ENCODE data around the gene SLC1A3.

SLC1A3 gene

DNA sequence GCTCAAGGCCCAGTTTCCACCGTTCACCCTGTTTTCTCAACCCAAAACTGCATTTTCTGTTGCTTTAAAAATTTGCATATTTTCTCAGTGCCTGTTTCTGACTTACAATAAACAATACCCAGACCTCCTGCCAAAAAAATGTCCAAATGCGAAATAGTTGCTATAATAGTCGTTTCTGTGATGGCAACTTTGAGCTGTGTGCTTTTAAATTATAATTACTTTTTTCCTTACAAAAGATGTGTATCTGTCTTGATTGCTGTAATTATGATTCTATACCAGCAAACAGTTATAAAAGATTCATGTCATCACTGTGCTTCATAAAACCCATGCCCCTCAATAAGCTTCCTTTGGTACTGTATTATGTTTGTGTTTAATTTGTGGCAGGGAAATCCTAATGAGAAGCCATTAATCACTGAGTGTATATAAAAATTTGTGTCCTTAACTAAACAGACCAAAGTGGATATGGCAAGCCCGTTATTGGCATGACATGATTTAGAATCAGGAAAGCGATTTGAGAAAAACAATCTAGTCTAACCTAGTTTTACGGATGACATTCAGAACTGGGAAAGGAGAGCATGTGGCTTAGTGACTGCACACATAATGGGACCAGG is 5.4 kb upstream of the SLC1A3 start:
- DNase-seq: no peak

- no peak for DNase-seq
Observed at GRCh38 chr5:36602704-36603321, 3.6 kb upstream of the SLC1A3 start.

DNA sequence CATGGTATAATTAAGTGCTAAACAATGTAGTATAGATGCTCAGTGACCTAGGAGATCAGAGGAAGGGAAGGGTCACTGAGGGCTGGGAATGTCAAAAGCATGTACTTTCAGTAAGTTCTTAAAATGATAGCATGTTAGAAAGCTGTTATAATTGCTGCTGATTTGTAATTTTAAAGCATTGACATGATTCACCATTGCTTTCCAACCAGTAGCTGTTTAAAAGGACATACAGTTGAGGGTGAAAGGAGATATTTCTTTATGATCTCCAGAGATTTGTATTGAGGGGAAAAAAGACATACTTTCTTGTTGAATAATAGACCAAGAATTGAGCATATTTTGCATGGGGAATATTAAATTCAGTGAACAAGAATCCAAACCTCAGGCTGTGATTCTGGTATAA is 1.2 kb upstream of the SLC1A3 start:
- no peak for DNase-seq

GRCh38 chr5:36606036-36606427 is 374 bp upstream of the SLC1A3 start:
- no peak for DNase-seq

DNA sequence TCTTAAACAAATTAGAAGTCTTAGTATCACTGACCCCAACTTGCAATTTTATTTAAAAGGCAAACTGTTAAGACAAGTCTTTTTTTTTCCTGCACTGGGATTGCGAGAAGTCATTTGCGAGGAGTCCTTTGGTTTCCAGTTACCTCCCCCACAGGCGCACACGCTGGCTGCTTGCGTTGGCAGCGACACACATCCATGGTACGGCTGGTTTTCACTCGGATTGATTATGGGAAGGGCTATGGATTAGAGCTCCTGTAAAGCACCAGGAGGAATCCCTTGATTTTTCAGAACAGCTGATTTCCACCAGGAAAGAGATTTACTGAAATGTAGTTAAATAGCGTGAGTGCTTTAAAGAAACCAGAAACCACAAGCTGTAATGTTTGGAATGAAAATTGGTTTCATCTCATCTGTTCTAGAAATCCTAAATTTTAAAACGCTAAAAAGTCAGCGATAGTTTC is 737 bp downstream of the SLC1A3 start:
- no peak for DNase-seq

- no peak for DNase-seq
Observed at GRCh38 chr5:36607838-36608783, 1.7 kb downstream of the SLC1A3 start.

- no peak for DNase-seq
Observed at GRCh38 chr5:36610621-36611020, 4.2 kb downstream of the SLC1A3 start.

- no peak for DNase-seq
Observed at GRCh38 chr5:36611520-36612274, 5.3 kb downstream of the SLC1A3 start.

GRCh38 chr5:36613241-36613640 is 6.8 kb downstream of the SLC1A3 start:
- DNase-seq: no peak

GRCh38 chr5:36613771-36614656 is 7.6 kb downstream of the SLC1A3 start:
- DNase-seq: no peak

GRCh38 chr5:36614657-36615308 is 8.4 kb downstream of the SLC1A3 start:
- no peak for DNase-seq

DNA sequence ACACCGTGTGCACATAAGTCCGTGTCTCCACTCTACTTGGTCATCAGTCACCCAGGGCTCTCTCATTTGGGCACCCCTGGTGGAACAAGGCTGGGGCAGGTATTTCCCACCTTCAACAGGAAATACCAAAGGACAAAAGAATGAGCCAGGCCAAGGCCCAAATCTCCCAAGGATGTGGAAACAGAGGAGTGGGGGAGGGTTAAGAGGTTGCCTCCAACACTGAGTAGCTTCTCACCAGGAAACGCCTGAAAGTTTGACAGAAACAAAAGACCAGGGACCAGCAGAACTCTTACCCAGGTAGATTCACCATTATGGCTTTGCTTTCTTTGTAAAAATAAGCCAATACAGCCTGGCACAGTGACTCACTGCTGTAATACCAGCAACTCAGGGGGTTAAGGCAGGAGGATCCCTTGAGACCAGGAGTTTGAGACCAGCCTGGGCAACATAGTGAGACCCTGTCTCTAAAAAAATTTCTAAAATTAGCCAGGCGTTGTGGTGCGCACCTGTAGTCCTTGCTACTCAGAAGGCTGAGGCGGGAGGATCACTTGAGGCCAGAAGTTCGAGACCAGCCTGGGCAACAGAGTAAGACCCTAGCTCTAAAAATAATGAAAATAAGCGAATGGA is 12.7 kb downstream of the SLC1A3 start:
- DNase-seq: no peak

DNA sequence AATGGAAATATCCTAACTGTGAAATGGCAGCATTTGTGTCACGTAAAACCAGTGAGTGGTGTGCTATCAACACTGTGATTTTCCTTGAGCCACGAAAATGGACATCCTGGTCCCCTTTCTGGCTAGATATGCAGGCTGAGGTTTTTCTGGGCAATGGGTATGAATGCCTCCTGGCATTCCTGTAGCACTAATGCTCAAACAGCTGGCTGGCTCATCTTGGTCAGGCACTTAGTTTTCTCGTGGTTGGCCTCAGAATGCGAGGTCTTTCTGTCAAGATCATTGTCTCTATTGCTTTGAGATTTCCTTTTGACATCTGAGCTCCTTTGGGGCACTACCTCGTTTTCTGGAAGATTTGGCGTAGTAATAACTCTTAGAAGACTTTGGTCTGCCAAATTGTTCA is 15.6 kb downstream of the SLC1A3 start:
- DNase-seq: no peak

DNA sequence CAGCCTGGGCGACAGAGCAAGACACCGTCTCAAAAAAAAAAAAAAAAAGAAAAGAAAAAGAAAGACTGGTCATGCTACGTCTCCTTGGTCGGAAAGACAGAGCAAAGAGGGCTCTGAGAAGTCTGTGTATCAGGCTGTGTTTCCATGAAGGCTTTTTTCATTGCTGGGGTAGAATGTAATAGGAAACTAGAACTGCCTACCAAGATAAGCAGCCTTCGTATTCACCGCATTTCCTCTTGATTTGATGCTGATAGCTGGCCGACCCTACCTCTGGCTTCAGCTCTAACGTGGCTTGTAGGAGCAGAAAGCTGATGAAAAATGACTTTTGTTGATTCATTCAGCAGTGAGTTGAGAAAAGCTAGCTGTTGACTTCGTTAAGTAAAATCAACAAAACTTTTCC is 17.4 kb downstream of the SLC1A3 start:
- no peak for DNase-seq

DNA sequence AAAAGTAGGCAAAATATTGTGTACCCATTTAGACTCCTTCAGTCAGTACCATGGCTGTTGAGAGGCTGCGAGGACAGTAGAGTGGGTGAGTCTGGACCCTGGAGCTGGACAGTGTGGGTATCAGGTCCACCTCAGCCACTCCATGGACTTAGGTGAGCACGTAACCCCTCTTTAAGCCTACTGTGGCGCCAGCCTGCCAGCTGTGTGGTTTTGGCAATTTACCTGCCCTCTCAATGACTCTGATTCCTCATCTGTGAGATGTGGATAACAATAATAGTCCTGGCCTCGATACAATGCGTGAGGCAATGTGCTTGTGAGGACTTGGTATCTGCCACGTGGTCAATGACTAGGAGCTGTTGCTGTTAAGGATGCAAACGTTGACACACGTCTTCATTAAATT is 17.9 kb downstream of the SLC1A3 start:
- DNase-seq: no peak

DNA sequence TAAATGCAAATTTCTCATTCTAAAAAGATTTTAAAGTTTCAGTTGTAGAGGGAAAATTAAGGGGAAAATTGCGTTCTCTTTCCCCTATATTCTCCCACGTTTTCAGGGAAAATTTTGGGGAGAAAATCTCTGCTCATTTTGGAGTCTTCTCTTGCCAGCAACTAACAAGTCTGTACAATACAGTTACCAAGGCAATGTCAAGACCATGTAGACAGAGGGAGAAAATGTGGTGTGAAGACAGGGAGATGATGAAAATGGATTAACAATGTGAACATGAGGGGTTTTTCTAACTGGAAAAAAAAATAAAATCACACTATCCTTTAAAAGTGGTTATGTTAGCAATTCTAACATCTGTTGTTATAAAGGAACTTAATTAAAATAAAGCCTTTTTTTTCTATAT is 22.3 kb downstream of the SLC1A3 start:
- no peak for DNase-seq

DNA sequence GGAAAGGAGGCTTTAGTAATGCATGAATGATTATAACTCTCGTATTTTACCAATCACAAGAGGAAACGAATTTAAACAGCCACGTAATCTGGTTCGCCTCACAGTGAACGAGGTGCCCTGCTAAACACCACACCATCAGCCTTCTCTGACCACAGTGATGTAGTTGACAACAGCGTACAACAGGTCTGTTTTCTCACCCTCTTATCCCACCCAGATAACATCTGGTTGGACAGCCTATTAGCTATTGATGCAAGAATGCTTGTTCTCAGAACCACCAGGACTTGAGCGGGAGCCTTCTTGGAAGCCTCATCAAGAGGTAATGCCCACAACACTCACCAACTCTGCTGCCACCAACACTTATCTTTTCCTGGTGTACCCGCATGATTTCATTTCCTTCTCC is 23.3 kb downstream of the SLC1A3 start:
- no peak for DNase-seq

- no peak for DNase-seq
Observed at GRCh38 chr5:36630201-36631145, 24.1 kb downstream of the SLC1A3 start.

DNA sequence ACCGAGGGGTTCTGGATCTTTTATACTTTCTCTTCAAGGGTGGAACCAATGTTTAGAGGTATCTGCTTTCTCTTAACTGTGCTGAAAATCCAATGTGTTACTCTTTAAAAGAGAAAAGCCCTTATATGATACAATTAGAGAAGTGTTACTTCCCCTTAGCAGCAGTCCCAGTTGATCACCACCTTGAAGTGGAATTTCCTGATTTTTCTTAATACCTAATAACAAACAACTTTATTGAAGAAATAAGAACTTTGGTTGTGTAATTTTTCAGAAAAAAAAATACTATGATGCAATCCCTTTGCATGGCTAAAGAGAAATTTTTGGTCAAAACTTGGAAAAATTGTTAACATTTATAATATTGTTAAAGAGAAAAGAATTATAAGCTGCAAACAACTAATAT is 24.7 kb downstream of the SLC1A3 start:
- no peak for DNase-seq
